GM23248 (cell line): ENCODE data around the gene TMEM164. TPM values are rescaled to one million over a fixed set of nuclear protein-coding genes. Genes with fewer than 3 reads are reported as not detected.

Source experiments
- DNase-seq: peaks from one replicate; pipeline ENCODE4 v3.0.0-alpha.2; 2015
- H2AFZ ChIP-seq: fragments of 200-600 bp; sonication (generic); 2 replicates; pipeline ENCODE4 v1.6.1; 2016; ENCODE audit warnings: antibody characterized with exemption
- H3F3A ChIP-seq: fragments of 200-600 bp; sonication (generic); 2 replicates; pipeline ENCODE4 v1.6.1; 2016; ENCODE audit warnings: mild to moderate bottlenecking, antibody characterized with exemption, mixed run types; ENCODE audit not compliant: insufficient read depth
- H3K27ac ChIP-seq: fragments of 200-600 bp; sonication (generic); 2 replicates; pipeline ENCODE4 v1.5.1; 2016; ENCODE audit warnings: mild to moderate bottlenecking
- H3K27me3 ChIP-seq: fragments of 200-600 bp; sonication (generic); replicated peaks from 2 replicates; pipeline ENCODE4 v1.6.1; 2016; ENCODE audit warnings: mild to moderate bottlenecking; ENCODE audit not compliant: insufficient read depth
- H3K36me3 ChIP-seq: fragments of 200-600 bp; sonication (generic); 2 replicates; pipeline ENCODE4 v1.6.1; 2016; ENCODE audit warnings: low read depth, mild to moderate bottlenecking
- H3K4me1 ChIP-seq: fragments of 200-600 bp; sonication (generic); 2 replicates; pipeline ENCODE4 v1.6.1; 2016; ENCODE audit warnings: mild to moderate bottlenecking; ENCODE audit not compliant: insufficient read depth
- H3K4me2 ChIP-seq: fragments of 200-600 bp; sonication (generic); one replicate; pipeline ENCODE4 v1.6.1; 2016; ENCODE audit warnings: mild to moderate bottlenecking; ENCODE audit not compliant: unreplicated experiment
- H3K4me3 ChIP-seq: fragments of 200-600 bp; sonication (generic); 2 replicates; pipeline ENCODE4 v1.5.1; 2016; ENCODE audit warnings: mild to moderate bottlenecking
- H3K79me2 ChIP-seq: fragments of 200-600 bp; sonication (generic); 2 replicates; pipeline ENCODE4 v1.6.1; 2016; ENCODE audit warnings: mild to moderate bottlenecking; ENCODE audit not compliant: insufficient read depth
- H3K9ac ChIP-seq: fragments of 200-600 bp; sonication (generic); 2 replicates; pipeline ENCODE4 v1.6.1; 2016; ENCODE audit warnings: mild to moderate bottlenecking
- H3K9me2 ChIP-seq: fragments of 200-600 bp; sonication (generic); 2 replicates; pipeline ENCODE4 v1.6.1; 2016; ENCODE audit warnings: mixed run types, mild to moderate bottlenecking, moderate library complexity; ENCODE audit not compliant: insufficient read depth
- H3K9me3 ChIP-seq: fragments of 200-600 bp; sonication (generic); one replicate; pipeline ENCODE4 v1.6.1; 2017; ENCODE audit warnings: low read depth
- H4K20me1 ChIP-seq: fragments of 200-600 bp; sonication (generic); 2 replicates; pipeline ENCODE4 v1.6.0; 2016; ENCODE audit not compliant: insufficient read depth
- EZH2 ChIP-seq: fragments of 200-600 bp; sonication (generic); IDR thresholded peaks from 2 replicates; pipeline ENCODE4 v1.6.1; 2018; ENCODE audit warnings: antibody characterized with exemption, mild to moderate bottlenecking; ENCODE audit not compliant: insufficient read depth, poor library complexity, severe bottlenecking
- EZH2phosphoT487 ChIP-seq: fragments of 200-600 bp; sonication (generic); IDR thresholded peaks from 2 replicates; pipeline ENCODE4 v1.6.1; 2018; ENCODE audit warnings: antibody characterized with exemption, moderate library complexity, mild to moderate bottlenecking, low read depth; ENCODE audit not compliant: insufficient read depth
- WGBS, 2 experiments: methylation state at CpG; one replicate each; pipeline ENCODE4 v1.1.6; 2015 to 2017; ENCODE audit warnings: low lambda C conversion rate in 2 of 2, low coverage in 1 of 2; ENCODE audit errors: missing lambda C conversion rate in 2 of 2; 5-methylcytosine and 5-hydroxymethylcytosine counted together
- in situ Hi-C: fragments of 300-500 bp; cut with MboI; formaldehyde crosslinking; loops from 2 replicates; pipeline ENCODE4 v1.15.0; 2020
- polyA plus RNA-seq: library from polyadenylated mRNA; unstranded; fragments of >200 nt; fragmentation: Nextera tagmentation; extraction: Ambion mirVana; gene quantifications from 2 replicates; pipeline ENCODE4 v1.2.1, GENCODE V29; 2016
- total RNA-seq: library from RNA; depleted of rRNA; stranded (reverse); fragments of >200 nt; shearing (Covaris generic); gene quantifications from 2 replicates; pipeline ENCODE4 v1.2.3, GENCODE V29; 2014

TMEM164 gene
- total and polyA plus RNA-seq, 2 experiments from 2014 or later: 1.4 to 9.1 TPM

- no peak for DNase-seq
- H3K36me3 ChIP-seq: no peaks in the 10 kb centered on the region
- 96 to 100% methylated on average over 1 of the region's 1 CpG for WGBS, 2 experiments
- H3K4me1 ChIP-seq: no peaks in the 10 kb centered on the region
- no peaks in the 10 kb centered on the region for H4K20me1 ChIP-seq
- in situ Hi-C loops: no loop called here
- H3K4me3 ChIP-seq: no peak overlapping the region
- no peaks in the 10 kb centered on the region for H3F3A ChIP-seq
- no peaks in the 10 kb centered on the region for H3K9me3 ChIP-seq
- H3K27me3 ChIP-seq: no peaks in the 10 kb centered on the region
- H3K79me2 ChIP-seq: no peaks in the 10 kb centered on the region
- H2AFZ ChIP-seq: no peak overlapping the region
- H3K27ac ChIP-seq: no peak overlapping the region
- no peaks in the 10 kb centered on the region for H3K9me2 ChIP-seq
- H3K9ac ChIP-seq: no peak overlapping the region
- H3K4me2 ChIP-seq: no peak overlapping the region
- no peak for TF ChIP-seq EZH2
- no peak for TF ChIP-seq EZH2phosphoT487
Measured at GRCh38 chrX:110060846-110061537, 58.1 kb downstream of the TMEM164 start.

- H3K36me3 ChIP-seq: no peaks in the 10 kb centered on the region
- in situ Hi-C loops: no loop called here
- H2AFZ ChIP-seq: no peak overlapping the region
- no peak overlapping the region for H3K4me3 ChIP-seq
- no peaks in the 10 kb centered on the region for H3K27me3 ChIP-seq
- H3K27ac ChIP-seq: no peak overlapping the region
- WGBS, 2 experiments: 90 to 100% methylated on average over 1 of the region's 1 CpG
- H3F3A ChIP-seq: no peaks in the 10 kb centered on the region
- no peak for DNase-seq
- no peaks in the 10 kb centered on the region for H3K9me3 ChIP-seq
- H4K20me1 ChIP-seq: no peaks in the 10 kb centered on the region
- no peaks in the 10 kb centered on the region for H3K79me2 ChIP-seq
- no peak overlapping the region for H3K9ac ChIP-seq
- TF ChIP-seq EZH2 (no peak), EZH2phosphoT487 (no peak)
- H3K9me2 ChIP-seq: no peaks in the 10 kb centered on the region
- no peak overlapping the region for H3K4me2 ChIP-seq
- no peaks in the 10 kb centered on the region for H3K4me1 ChIP-seq
Measured at GRCh38 chrX:110062919-110063318, 60.0 kb downstream of the TMEM164 start.

GRCh38 chrX:110066488-110067225, 63.7 kb downstream of the TMEM164 start:
- no peak overlapping the region for H3K4me2 ChIP-seq
- in situ Hi-C loops: no loop called here
- no peak overlapping the region for H3K4me3 ChIP-seq
- H3K4me1 ChIP-seq: no peaks in the 10 kb centered on the region
- no peak overlapping the region for H2AFZ ChIP-seq
- WGBS, 2 experiments: 69 to 85% methylated on average over 7 of the region's 7 CpGs
- no peak overlapping the region for H3K27ac ChIP-seq
- no peak for TF ChIP-seq EZH2
- TF ChIP-seq EZH2phosphoT487: no peak
- no peaks in the 10 kb centered on the region for H3K36me3 ChIP-seq
- DNase-seq: no peak
- no peaks in the 10 kb centered on the region for H3K9me2 ChIP-seq
- H4K20me1 ChIP-seq: no peaks in the 10 kb centered on the region
- no peaks in the 10 kb centered on the region for H3K27me3 ChIP-seq
- H3K79me2 ChIP-seq: no peaks in the 10 kb centered on the region
- H3F3A ChIP-seq: no peaks in the 10 kb centered on the region
- H3K9ac ChIP-seq: no peak overlapping the region
- H3K9me3 ChIP-seq: no peaks in the 10 kb centered on the region

- Histone ChIP-seq H3K27me3 (no peaks in the 10 kb centered on the region), H3K9me3 (no peaks in the 10 kb centered on the region), H4K20me1 (no peaks in the 10 kb centered on the region), H3F3A (no peaks in the 10 kb centered on the region), H3K4me1 (no peaks in the 10 kb centered on the region), H3K9me2 (no peaks in the 10 kb centered on the region), H3K79me2 (no peaks in the 10 kb centered on the region), H2AFZ (no peak overlapping the region), H3K4me2 (no peak overlapping the region), H3K9ac (no peak overlapping the region), H3K4me3 (no peak overlapping the region), H3K36me3 (no peaks in the 10 kb centered on the region), H3K27ac (no peak overlapping the region)
- 92 to 96% methylated on average over 2 of the region's 2 CpGs for WGBS, 2 experiments
- DNase-seq: no peak
- in situ Hi-C loops: no loop called here
- TF ChIP-seq EZH2phosphoT487 (no peak), EZH2 (no peak)
Measured at GRCh38 chrX:110070970-110071369, 68.1 kb downstream of the TMEM164 start.
